K562 (cell line): ENCODE measurements around the gene TMEM245. TPM values are rescaled to one million over a fixed set of nuclear protein-coding genes. Genes with fewer than 3 reads are reported as not detected.

Source experiments
- ATAC-seq: fragments of 200-7000 bp; cut with Tn5 transposase; 3 replicates; pipeline ENCODE4 v1.9.1; 2020; ENCODE audit warnings: moderate library complexity
- BruUV-seq: library from RNA; stranded (reverse); fragments of 400-500 nt; replicated peaks from 2 replicates; lab custom pipeline; 2021; lab: Mats Ljungman, UMichigan
- CTCF ChIA-PET: fragments of 300-600 bp; formaldehyde crosslinking; extraction: SDS; loops from one replicate; lab custom pipeline; 2021; ENCODE audit warnings: low intra/inter-chr PET ratio; lab: Yijun Ruan, JAX
- POLR2A ChIA-PET: fragments of 300-600, 350-650 bp; sonication (Branson Sonifier 250); formaldehyde crosslinking; extraction: SDS; loops from one replicate; lab custom pipeline; 2021; ENCODE audit warnings: antibody characterized with exemption, inconsistent platforms; lab: Yijun Ruan, JAX
- DNase-seq, 4 experiments: peaks; one replicate each; pipeline versions ENCODE4 v3.0.0 to v3.0.0-alpha.2; 2011 to 2018; ENCODE audit warnings: low spot score in 3 of 4, mixed read lengths in 3 of 4; ENCODE audit errors: extremely low read depth in 1 of 4
- FAIRE-seq: peaks from 2 replicates; lab custom pipeline; 2011; peaks lifted over from hg19 to GRCh38; lab: Jason Lieb, UNC
- H2AFZ ChIP-seq: 2 replicates; pipeline ENCODE4 v1.6.0; 2011; ENCODE audit warnings: low read depth, low read length, control low read depth, inconsistent platforms
- H3K27ac ChIP-seq: fragments of 200-600 bp; 3 replicates; pipeline ENCODE4 v1.8.0; 2011; ENCODE audit warnings: low read depth, mild to moderate bottlenecking, control low read depth, inconsistent platforms, low read length, moderate library complexity, mixed read lengths; ENCODE audit errors: extremely low read depth
- H3K27me3 ChIP-seq, 2 experiments: fragments of 300-600 bp in 1 of 2; 2 replicates in 1 of 2; 3 replicates in 1 of 2; pipeline versions ENCODE4 v1.6.0 to v1.8.0; 2011; ENCODE audit warnings: inconsistent platforms in 2 of 2, low read length in 2 of 2, mild to moderate bottlenecking in 1 of 2, mixed read lengths in 1 of 2, moderate library complexity in 1 of 2; ENCODE audit not compliant: control insufficient read depth in 2 of 2, insufficient read depth in 2 of 2
- H3K36me3 ChIP-seq: fragments of 300-600 bp; 3 replicates; pipeline ENCODE4 v1.8.0; 2011; ENCODE audit warnings: mild to moderate bottlenecking, low read length, inconsistent platforms; ENCODE audit not compliant: control insufficient read depth, insufficient read depth
- H3K4me1 ChIP-seq, 2 experiments: fragments of 200-600 bp in 1 of 2; replicated peaks in 1 of 2; 2 replicates in 1 of 2; 3 replicates in 1 of 2; pipeline versions ENCODE4 v1.5.1 to v1.8.0; 2011; ENCODE audit warnings: inconsistent platforms in 2 of 2, low read length in 2 of 2, mild to moderate bottlenecking in 1 of 2, mixed read lengths in 1 of 2, moderate library complexity in 1 of 2; ENCODE audit not compliant: control insufficient read depth in 2 of 2, insufficient read depth in 2 of 2
- H3K4me2 ChIP-seq: 2 replicates; pipeline ENCODE4 v1.6.1; 2011; ENCODE audit warnings: low read length, control low read depth, inconsistent platforms, mixed read lengths; ENCODE audit not compliant: insufficient read depth
- H3K4me3 ChIP-seq: fragments of 200-600 bp; sonication (generic), shearing (Covaris generic); 2 replicates; pipeline ENCODE4 v1.5.1; 2016; ENCODE audit warnings: control low read depth, inconsistent platforms
- H3K79me2 ChIP-seq: fragments of 200-600 bp; 3 replicates; pipeline ENCODE4 v1.8.0; 2011; ENCODE audit warnings: low read length, inconsistent platforms; ENCODE audit not compliant: control insufficient read depth, insufficient read depth
- H3K9ac ChIP-seq, 2 experiments: 2 replicates each; pipeline versions ENCODE4 v1.6.0 to v1.6.1; 2011; ENCODE audit warnings: low read depth in 2 of 2, low read length in 2 of 2, control low read depth in 1 of 2, inconsistent platforms in 1 of 2, mild to moderate bottlenecking in 1 of 2, mixed read lengths in 1 of 2; ENCODE audit not compliant: insufficient read depth in 1 of 2
- H3K9me1 ChIP-seq: one replicate; pipeline ENCODE4 v1.6.0; 2011; ENCODE audit warnings: inconsistent platforms, mild to moderate bottlenecking, low read length, moderate library complexity; ENCODE audit not compliant: control insufficient read depth, insufficient read depth
- H3K9me3 ChIP-seq: replicated peaks from 2 replicates; pipeline ENCODE4 v1.5.1; 2011; ENCODE audit warnings: low read depth, low read length, inconsistent platforms; ENCODE audit not compliant: control insufficient read depth, insufficient read depth
- H4K20me1 ChIP-seq: replicated peaks from 2 replicates; pipeline ENCODE4 v1.6.1; 2011; ENCODE audit warnings: low read length, inconsistent platforms, mixed read lengths; ENCODE audit not compliant: control insufficient read depth, insufficient read depth
- ESRRA ChIP-seq: fragments of 450-650 bp; IDR thresholded peaks from 2 replicates; pipeline ENCODE4 v1.6.1; 2014; ENCODE audit warnings: low read depth, mild to moderate bottlenecking, moderate library complexity, borderline replicate concordance
- RNF2 ChIP-seq: sonication (generic); IDR thresholded peaks from 2 replicates; pipeline ENCODE4 v1.6.1; 2016
- SRSF3 ChIP-seq: fragments of 200-400 bp; formaldehyde crosslinking; IDR thresholded peaks from 2 replicates; pipeline ENCODE4 v1.6.1; 2016; ENCODE audit warnings: mild to moderate bottlenecking, low read length, moderate library complexity; ENCODE audit not compliant: insufficient read depth
- WHSC1 ChIP-seq: IDR thresholded peaks from one replicate; pipeline ENCODE4 v1.6.1; 2012; ENCODE audit warnings: low read length, control low read depth, inconsistent platforms
- WGBS: fragments of 100-300 bp; shearing (Covaris generic); methylation state at CpG from one replicate; pipeline ENCODE4 v1.1.6; 2016; ENCODE audit warnings: low coverage, mixed read lengths; ENCODE audit not compliant: insufficient coverage; ENCODE audit errors: missing lambda C conversion rate; 5-methylcytosine and 5-hydroxymethylcytosine counted together
- in situ Hi-C: fragments of 300-500 bp; cut with MboI; formaldehyde crosslinking; loops from 4 replicates; pipeline ENCODE4 v1.15.0; 2018; ENCODE audit warnings: inconsistent platforms, mixed read lengths
- intact Hi-C: fragments of 100-400 bp; cut with micrococcal nuclease; formaldehyde crosslinking; loops from 2 replicates; pipeline ENCODE4 v1.14.2; 2022
- polyA plus RNA-seq, 8 experiments: library from polyadenylated mRNA; depleted of rRNA in 4 of 8; stranded (reverse) in 5 of 8; unstranded in 3 of 8; fragments of >200 nt; fragmentation: Nextera tagmentation in 2 of 8; fragmentation: Illumina TruSeq in 1 of 8; extraction: Ambion mirVana in 2 of 8; extraction: Trizol in 1 of 8; gene quantifications; 2 replicates each; pipeline versions ENCODE4 v1.2.1 to v1.2.3, GENCODE V29; 2011 to 2014; ENCODE audit warnings: inconsistent platforms in 1 of 8, missing spikeins in 1 of 8
- total RNA-seq, 7 experiments: library from RNA; depleted of rRNA in 6 of 7; stranded (reverse); fragments of >200 nt in 6 of 7; fragmentation: Illumina TruSeq in 2 of 7; extraction: Trizol in 2 of 7; gene quantifications; 2 replicates each; pipeline versions ENCODE4 v1.2.1 to v1.2.3, GENCODE V29; 2011 to 2021; ENCODE audit warnings: low replicate concordance in 1 of 7
- TF ChIP-seq, protein P1 (sequence below): fragments of 250-450 bp; sonication (Bioruptor Pico); IDR thresholded peaks from 2 replicates; pipeline ENCODE4 v1.5.0; 2022; ENCODE audit warnings: mild to moderate bottlenecking

TMEM245 gene
- total and polyA plus RNA-seq, 9 of the 15 experiments (the other 6 are each of a cell fraction or from before 2014, with no cell fraction given) = 8.5 to 43.2 (median 24.3) TPM

DNA sequence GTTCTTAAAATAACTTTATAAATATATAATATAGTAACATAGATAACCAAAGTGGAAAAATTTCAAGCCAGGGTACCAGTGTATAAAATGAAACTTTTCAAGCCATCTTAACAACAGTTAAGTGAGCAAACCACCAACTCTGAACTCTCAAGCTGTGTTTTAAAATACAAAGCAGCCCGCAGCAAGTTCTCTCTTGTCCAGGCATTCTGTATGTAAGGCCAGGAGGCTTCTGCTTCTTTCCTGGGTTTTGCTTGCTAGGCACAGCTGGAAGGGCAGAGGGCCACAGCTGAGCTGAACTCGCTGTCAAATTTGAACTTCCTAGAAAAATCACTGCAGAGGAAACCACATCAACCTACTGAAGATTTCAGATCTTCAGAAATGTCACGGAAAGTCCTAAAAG is 99.6 kb downstream of the TMEM245 start:
- FAIRE-seq = no peak
- TF ChIP-seq ESRRA (no peak), SRSF3 (no peak), RNF2 (no peak), WHSC1 (no peak)
- TF ChIP-seq, protein P1, sequence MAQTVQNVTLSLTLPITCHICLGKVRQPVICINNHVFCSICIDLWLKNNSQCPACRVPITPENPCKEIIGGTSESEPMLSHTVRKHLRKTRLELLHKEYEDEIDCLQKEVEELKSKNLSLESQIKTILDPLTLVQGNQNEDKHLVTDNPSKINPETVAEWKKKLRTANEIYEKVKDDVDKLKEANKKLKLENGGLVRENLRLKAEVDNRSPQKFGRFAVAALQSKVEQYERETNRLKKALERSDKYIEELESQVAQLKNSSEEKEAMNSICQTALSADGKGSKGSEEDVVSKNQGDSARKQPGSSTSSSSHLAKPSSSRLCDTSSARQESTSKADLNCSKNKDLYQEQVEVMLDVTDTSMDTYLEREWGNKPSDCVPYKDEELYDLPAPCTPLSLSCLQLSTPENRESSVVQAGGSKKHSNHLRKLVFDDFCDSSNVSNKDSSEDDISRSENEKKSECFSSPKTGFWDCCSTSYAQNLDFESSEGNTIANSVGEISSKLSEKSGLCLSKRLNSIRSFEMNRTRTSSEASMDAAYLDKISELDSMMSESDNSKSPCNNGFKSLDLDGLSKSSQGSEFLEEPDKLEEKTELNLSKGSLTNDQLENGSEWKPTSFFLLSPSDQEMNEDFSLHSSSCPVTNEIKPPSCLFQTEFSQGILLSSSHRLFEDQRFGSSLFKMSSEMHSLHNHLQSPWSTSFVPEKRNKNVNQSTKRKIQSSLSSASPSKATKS (CRISPR knock-in tag) = no peak
- no peak overlapping the region for H3K4me2 ChIP-seq
- no peaks in the 10 kb centered on the region for H4K20me1 ChIP-seq
- H3K79me2 ChIP-seq = no peaks in the 10 kb centered on the region
- H3K9me3 ChIP-seq = no peaks in the 10 kb centered on the region
- no peak overlapping the region for H3K4me3 ChIP-seq
- CTCF ChIA-PET = no interaction called here
- intact Hi-C loops (no loop called here), in situ Hi-C loops (no loop called here)
- 72% methylated on average over 3 of the region's 3 CpGs for WGBS
- H3K4me1 ChIP-seq = no peaks in the 10 kb centered on the region
- BruUV-seq = no TSS peak
- H3K9ac ChIP-seq = no peak overlapping the region
- H2AFZ ChIP-seq = no peak overlapping the region
- ATAC-seq = no peak
- POLR2A ChIA-PET = interaction anchor here (1.1 kb wide), 1 partner anchor 9 kb away, joined by 3 read pairs; no protein-coding TSS in a partner anchor
- DNase-seq = no peak
- H3K27ac ChIP-seq = no peak overlapping the region
- peaks cover 60% of the 10 kb centered on the region for H3K36me3 ChIP-seq
- H3K9me1 ChIP-seq = no peaks in the 10 kb centered on the region
- no peaks in the 10 kb centered on the region for H3K27me3 ChIP-seq
